OCI-LY1 (cell line): Measurements from ENCODE around the gene GPR26.

Experiments
- H2AFZ ChIP-seq: fragments of 200-600 bp; sonication (generic), shearing (Covaris generic); 2 replicates; pipeline ENCODE4 v1.6.0; 2014; ENCODE audit warnings: antibody characterized with exemption, mild to moderate bottlenecking, low read length
- H3F3A ChIP-seq: fragments of 200-600 bp; sonication (generic), shearing (Covaris generic); 2 replicates; pipeline ENCODE4 v1.6.0; 2014; ENCODE audit warnings: mild to moderate bottlenecking, antibody characterized with exemption, low read length, moderate library complexity; ENCODE audit not compliant: insufficient read depth
- H3K27ac ChIP-seq: fragments of 200-600 bp; sonication (generic); 2 replicates; pipeline ENCODE4 v1.5.1; 2014; ENCODE audit warnings: low read length, mixed run types, mild to moderate bottlenecking, low read depth; ENCODE audit not compliant: poor library complexity, severe bottlenecking
- H3K27me3 ChIP-seq: fragments of 200-600 bp; sonication (generic); 2 replicates; pipeline ENCODE4 v1.6.0; 2014; ENCODE audit warnings: antibody characterized with exemption, mild to moderate bottlenecking, low read length, moderate library complexity; ENCODE audit not compliant: insufficient read depth
- H3K36me3 ChIP-seq: fragments of 200-600 bp; sonication (generic); 2 replicates; pipeline ENCODE4 v1.6.1; 2014; ENCODE audit warnings: mild to moderate bottlenecking, antibody characterized with exemption, low read length, moderate library complexity, mixed read lengths; ENCODE audit not compliant: insufficient read depth
- H3K4me1 ChIP-seq: fragments of 200-600 bp; sonication (generic); 2 replicates; pipeline ENCODE4 v1.5.1; 2014; ENCODE audit warnings: mild to moderate bottlenecking, low read length, moderate library complexity; ENCODE audit not compliant: insufficient read depth, severe bottlenecking
- H3K4me2 ChIP-seq: fragments of 200-600 bp; sonication (generic), shearing (Covaris generic); 2 replicates; pipeline ENCODE4 v1.6.1; 2014; ENCODE audit warnings: low read length
- H3K4me3 ChIP-seq: fragments of 200-600 bp; sonication (generic); 2 replicates; pipeline ENCODE4 v1.5.1; 2014; ENCODE audit warnings: low read length, low read depth, mild to moderate bottlenecking, mixed read lengths; ENCODE audit not compliant: poor library complexity, severe bottlenecking
- H3K79me2 ChIP-seq: fragments of 200-600 bp; shearing (Covaris generic); 2 replicates; pipeline ENCODE4 v1.6.1; 2016; ENCODE audit warnings: mixed run types, low read length, mixed read lengths; ENCODE audit not compliant: insufficient read depth
- H3K9ac ChIP-seq: fragments of 200-600 bp; sonication (generic), shearing (Covaris generic); 2 replicates; pipeline ENCODE4 v1.6.1; 2014; ENCODE audit warnings: mild to moderate bottlenecking, low read length, mixed read lengths
- H3K9me2 ChIP-seq: fragments of 200-600 bp; sonication (generic), shearing (Covaris generic); 2 replicates; pipeline ENCODE4 v1.6.1; 2014; ENCODE audit warnings: low read depth, mild to moderate bottlenecking, low read length, mixed read lengths
- H3K9me3 ChIP-seq: fragments of 200-600 bp; shearing (Covaris generic); 2 replicates; pipeline ENCODE4 v1.6.1; 2014; ENCODE audit warnings: low read length, mixed read lengths
- H4K20me1 ChIP-seq: fragments of 200-600 bp; sonication (generic), shearing (Covaris generic); 2 replicates; pipeline ENCODE4 v1.6.0; 2016; ENCODE audit warnings: mild to moderate bottlenecking, low read length; ENCODE audit not compliant: insufficient read depth
- EZH2 ChIP-seq: fragments of 200-600 bp; sonication (generic), shearing (Covaris generic); IDR thresholded peaks from 2 replicates; pipeline ENCODE4 v1.8.0; 2017; ENCODE audit warnings: borderline replicate concordance, mixed run types, mild to moderate bottlenecking, antibody characterized with exemption, low read length, moderate library complexity, mixed read lengths
- TF ChIP-seq, protein P1 (sequence below): fragments of 200-600 bp; sonication (generic), shearing (Covaris generic); IDR thresholded peaks from 2 replicates; pipeline ENCODE4 v1.5.1; 2017; ENCODE audit warnings: mild to moderate bottlenecking, antibody characterized with exemption, low read length, moderate library complexity, mixed read lengths

GPR26 gene

DNA sequence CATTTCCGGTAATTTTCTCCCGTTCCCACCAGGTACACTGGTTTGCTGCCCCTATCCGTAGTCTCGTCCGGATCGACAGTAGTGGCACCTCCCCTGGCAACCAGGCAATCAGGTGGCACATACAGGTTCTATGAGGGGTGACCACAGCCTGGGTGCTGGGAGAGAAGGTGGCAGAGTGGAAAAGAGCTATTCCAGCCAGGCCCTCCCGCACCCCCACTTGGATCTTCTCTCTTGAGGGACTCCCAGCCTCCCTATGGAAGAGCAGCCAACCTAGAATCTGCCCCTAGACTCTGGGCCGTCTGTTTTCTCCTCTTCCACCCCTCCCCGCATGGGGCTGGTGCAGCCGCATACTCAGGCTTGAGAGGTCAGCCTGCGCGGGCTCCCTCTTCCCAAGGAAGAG, 58.6 kb downstream of the GPR26 start:
- Histone ChIP-seq H3F3A (no peaks in the 10 kb centered on the region), H3K36me3 (no peaks in the 10 kb centered on the region), H3K79me2 (no peaks in the 10 kb centered on the region), H3K9me2 (no peaks in the 10 kb centered on the region), H3K27me3 (no peaks in the 10 kb centered on the region; the same call in 1 of the 2 replicates), H4K20me1 (no peaks in the 10 kb centered on the region), H3K9me3 (no peaks in the 10 kb centered on the region), H3K4me1 (no peaks in the 10 kb centered on the region), H2AFZ (no peak overlapping the region), H3K9ac (no peak overlapping the region), H3K4me3 (no peak overlapping the region), H3K4me2 (no peak overlapping the region), H3K27ac (no peak overlapping the region)
- TF ChIP-seq, protein P1, sequence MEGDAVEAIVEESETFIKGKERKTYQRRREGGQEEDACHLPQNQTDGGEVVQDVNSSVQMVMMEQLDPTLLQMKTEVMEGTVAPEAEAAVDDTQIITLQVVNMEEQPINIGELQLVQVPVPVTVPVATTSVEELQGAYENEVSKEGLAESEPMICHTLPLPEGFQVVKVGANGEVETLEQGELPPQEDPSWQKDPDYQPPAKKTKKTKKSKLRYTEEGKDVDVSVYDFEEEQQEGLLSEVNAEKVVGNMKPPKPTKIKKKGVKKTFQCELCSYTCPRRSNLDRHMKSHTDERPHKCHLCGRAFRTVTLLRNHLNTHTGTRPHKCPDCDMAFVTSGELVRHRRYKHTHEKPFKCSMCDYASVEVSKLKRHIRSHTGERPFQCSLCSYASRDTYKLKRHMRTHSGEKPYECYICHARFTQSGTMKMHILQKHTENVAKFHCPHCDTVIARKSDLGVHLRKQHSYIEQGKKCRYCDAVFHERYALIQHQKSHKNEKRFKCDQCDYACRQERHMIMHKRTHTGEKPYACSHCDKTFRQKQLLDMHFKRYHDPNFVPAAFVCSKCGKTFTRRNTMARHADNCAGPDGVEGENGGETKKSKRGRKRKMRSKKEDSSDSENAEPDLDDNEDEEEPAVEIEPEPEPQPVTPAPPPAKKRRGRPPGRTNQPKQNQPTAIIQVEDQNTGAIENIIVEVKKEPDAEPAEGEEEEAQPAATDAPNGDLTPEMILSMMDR: no peak

DNA sequence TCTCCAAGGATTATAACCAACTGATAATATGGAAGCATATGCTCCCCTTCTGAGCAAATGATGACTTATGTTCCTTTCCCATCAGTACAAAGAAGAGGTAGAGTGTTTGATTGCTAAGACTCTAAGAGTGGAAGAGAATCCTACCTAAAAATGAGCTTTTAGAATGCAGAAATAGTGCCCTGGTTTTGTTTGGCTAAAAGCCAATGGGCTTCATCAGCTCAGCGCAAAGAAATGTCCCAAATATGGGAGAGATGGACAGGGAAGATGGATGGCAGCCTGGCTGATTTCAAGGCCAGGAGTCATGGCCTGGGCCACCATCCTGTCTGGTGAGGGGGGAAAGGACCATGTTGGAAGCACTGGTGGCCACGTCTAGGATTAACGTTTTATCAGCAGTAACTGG, 60.2 kb downstream of the GPR26 start:
- H3K9me2 ChIP-seq: no peaks in the 10 kb centered on the region
- H3K27ac ChIP-seq: no peak overlapping the region
- H3K79me2 ChIP-seq: no peaks in the 10 kb centered on the region
- no peak overlapping the region for H3K4me2 ChIP-seq
- no peaks in the 10 kb centered on the region for H4K20me1 ChIP-seq
- H3K27me3 ChIP-seq: no peaks in the 10 kb centered on the region
- H3K4me3 ChIP-seq: no peak overlapping the region
- H3F3A ChIP-seq: no peaks in the 10 kb centered on the region
- no peak overlapping the region for H2AFZ ChIP-seq
- H3K9me3 ChIP-seq: no peaks in the 10 kb centered on the region
- H3K36me3 ChIP-seq: no peaks in the 10 kb centered on the region
- H3K4me1 ChIP-seq: no peaks in the 10 kb centered on the region
- H3K9ac ChIP-seq: no peak overlapping the region
- TF ChIP-seq, protein P1: no peak
- TF ChIP-seq EZH2: no peak

DNA sequence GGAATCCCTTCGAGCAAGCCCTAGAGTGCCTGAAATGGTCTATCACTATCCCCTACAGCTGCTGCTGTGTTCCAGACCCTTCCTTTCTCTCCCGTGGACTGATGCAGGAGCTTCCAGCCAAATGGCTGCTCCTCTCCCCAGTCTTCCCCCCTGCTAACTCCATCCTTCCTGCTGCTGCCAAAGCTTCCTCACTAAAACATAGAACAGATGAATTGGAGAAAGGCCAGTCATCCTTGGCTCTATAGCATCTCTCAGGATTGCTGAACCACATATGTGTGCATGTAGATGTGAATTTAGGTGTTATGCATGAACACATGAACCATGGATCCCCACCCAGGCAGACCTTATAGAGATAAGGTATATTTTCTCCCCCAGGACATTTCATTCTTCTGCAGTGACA, 60.7 kb downstream of the GPR26 start:
- H3K27me3 ChIP-seq: no peaks in the 10 kb centered on the region
- H3K9ac ChIP-seq: no peak overlapping the region

More for the DNA sequence above, 60.7 kb downstream of the GPR26 start:
- H3K4me2 ChIP-seq: no peak overlapping the region
- H3K4me1 ChIP-seq: no peaks in the 10 kb centered on the region
- no peak overlapping the region for H3K4me3 ChIP-seq
- H3F3A ChIP-seq: no peaks in the 10 kb centered on the region
- H3K9me2 ChIP-seq: no peaks in the 10 kb centered on the region
- H4K20me1 ChIP-seq: no peaks in the 10 kb centered on the region
- H3K27ac ChIP-seq: no peak overlapping the region
- H3K9me3 ChIP-seq: no peaks in the 10 kb centered on the region
- H2AFZ ChIP-seq: no peak overlapping the region
- no peak for TF ChIP-seq EZH2
- TF ChIP-seq, protein P1: no peak
- H3K79me2 ChIP-seq: no peaks in the 10 kb centered on the region
- H3K36me3 ChIP-seq: no peaks in the 10 kb centered on the region
